ENCODE data around the gene TAGLN3. TPM values are rescaled to one million over a fixed set of nuclear protein-coding genes. Genes with fewer than 3 reads are reported as not detected.

Gene TAGLN3
- total RNA-seq, 1 experiment from 2014 or later: not detected

DNA sequence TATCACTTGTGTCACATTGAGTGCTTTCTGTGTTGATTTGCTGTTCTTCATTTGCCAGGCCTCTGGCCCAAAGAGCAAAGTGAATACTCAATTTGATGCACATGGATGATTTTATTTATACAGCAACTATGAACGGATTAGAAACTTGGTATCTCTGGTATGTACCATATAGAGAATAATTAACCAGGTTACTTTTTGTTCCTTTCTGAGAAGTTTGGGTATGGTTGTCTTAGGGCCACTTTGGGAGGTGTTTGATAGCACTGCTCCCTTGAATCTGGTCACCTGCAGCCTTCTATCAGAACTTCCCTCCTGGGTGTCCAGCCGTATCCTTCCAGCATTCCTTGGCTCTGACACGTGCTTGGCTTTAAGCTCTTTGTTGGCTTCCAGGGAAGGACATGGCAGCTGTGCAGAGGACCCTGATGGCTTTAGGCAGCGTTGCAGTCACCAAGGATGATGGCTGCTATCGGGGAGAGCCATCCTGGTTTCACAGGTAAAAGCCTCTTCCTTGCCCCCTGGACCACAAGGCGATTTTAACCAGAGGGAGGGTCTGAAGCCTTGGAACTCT, 12.7 kb downstream of the TAGLN3 start:
- no peaks in the 10 kb centered on the region for H3K36me3 ChIP-seq (ENCODE audit: control insufficient read depth, insufficient read depth, low read length)
- H3K27ac ChIP-seq (ENCODE audit: low read length): no peak overlapping the region
- BruUV-seq (replicated peaks): no TSS peak
- no peak overlapping the region for H3K4me3 ChIP-seq (ENCODE audit: low read depth in 2 of 2, low read length in 2 of 2)
- no peaks in the 10 kb centered on the region for H3K9me3 ChIP-seq (ENCODE audit: control insufficient read depth, insufficient read depth, low read depth, low read length)
- ChIA-PET CTCF (no interaction called here), POLR2A (no interaction called here)
- H3K27me3 ChIP-seq (ENCODE audit: control insufficient read depth, insufficient read depth, low read length): no peaks in the 10 kb centered on the region
- no peaks in the 10 kb centered on the region for H3K4me1 ChIP-seq (ENCODE audit: control insufficient read depth, insufficient read depth, low read length)
- ATAC-seq (no peak), DNase-seq (ENCODE audit: low read depth, low spot score) (no peak)
- intact Hi-C loops (cut with micrococcal nuclease; ENCODE audit: unreplicated experiment) (no loop called here), in situ Hi-C loops (cut with HindIII; ENCODE audit: low pct_unique_long_range_greater_than_20kb, low sequenced_read_pairs) (no loop called here)
- no peak for TF ChIP-seq TCF7L2 (IDR thresholded peaks at IDR 0.05; ENCODE audit: low read depth, low read length)
- no peak for TF ChIP-seq SIN3A (IDR thresholded peaks at IDR 0.05; ENCODE audit: borderline replicate concordance, insufficient read depth, low read depth, low read length)
- TF ChIP-seq, protein P1, sequence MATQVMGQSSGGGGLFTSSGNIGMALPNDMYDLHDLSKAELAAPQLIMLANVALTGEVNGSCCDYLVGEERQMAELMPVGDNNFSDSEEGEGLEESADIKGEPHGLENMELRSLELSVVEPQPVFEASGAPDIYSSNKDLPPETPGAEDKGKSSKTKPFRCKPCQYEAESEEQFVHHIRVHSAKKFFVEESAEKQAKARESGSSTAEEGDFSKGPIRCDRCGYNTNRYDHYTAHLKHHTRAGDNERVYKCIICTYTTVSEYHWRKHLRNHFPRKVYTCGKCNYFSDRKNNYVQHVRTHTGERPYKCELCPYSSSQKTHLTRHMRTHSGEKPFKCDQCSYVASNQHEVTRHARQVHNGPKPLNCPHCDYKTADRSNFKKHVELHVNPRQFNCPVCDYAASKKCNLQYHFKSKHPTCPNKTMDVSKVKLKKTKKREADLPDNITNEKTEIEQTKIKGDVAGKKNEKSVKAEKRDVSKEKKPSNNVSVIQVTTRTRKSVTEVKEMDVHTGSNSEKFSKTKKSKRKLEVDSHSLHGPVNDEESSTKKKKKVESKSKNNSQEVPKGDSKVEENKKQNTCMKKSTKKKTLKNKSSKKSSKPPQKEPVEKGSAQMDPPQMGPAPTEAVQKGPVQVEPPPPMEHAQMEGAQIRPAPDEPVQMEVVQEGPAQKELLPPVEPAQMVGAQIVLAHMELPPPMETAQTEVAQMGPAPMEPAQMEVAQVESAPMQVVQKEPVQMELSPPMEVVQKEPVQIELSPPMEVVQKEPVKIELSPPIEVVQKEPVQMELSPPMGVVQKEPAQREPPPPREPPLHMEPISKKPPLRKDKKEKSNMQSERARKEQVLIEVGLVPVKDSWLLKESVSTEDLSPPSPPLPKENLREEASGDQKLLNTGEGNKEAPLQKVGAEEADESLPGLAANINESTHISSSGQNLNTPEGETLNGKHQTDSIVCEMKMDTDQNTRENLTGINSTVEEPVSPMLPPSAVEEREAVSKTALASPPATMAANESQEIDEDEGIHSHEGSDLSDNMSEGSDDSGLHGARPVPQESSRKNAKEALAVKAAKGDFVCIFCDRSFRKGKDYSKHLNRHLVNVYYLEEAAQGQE (IDR thresholded peaks at IDR 0.05; ENCODE audit: insufficient read depth in 1 of 2, low read depth in 2 of 2, low read length in 1 of 2): no peak
- no peak for TF ChIP-seq POLR2AphosphoS5 (IDR thresholded peaks at IDR 0.05; ENCODE audit: low read depth, low read length)
- TF ChIP-seq, protein P2, sequence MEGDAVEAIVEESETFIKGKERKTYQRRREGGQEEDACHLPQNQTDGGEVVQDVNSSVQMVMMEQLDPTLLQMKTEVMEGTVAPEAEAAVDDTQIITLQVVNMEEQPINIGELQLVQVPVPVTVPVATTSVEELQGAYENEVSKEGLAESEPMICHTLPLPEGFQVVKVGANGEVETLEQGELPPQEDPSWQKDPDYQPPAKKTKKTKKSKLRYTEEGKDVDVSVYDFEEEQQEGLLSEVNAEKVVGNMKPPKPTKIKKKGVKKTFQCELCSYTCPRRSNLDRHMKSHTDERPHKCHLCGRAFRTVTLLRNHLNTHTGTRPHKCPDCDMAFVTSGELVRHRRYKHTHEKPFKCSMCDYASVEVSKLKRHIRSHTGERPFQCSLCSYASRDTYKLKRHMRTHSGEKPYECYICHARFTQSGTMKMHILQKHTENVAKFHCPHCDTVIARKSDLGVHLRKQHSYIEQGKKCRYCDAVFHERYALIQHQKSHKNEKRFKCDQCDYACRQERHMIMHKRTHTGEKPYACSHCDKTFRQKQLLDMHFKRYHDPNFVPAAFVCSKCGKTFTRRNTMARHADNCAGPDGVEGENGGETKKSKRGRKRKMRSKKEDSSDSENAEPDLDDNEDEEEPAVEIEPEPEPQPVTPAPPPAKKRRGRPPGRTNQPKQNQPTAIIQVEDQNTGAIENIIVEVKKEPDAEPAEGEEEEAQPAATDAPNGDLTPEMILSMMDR (IDR thresholded peaks at IDR 0.05): no peak

DNA sequence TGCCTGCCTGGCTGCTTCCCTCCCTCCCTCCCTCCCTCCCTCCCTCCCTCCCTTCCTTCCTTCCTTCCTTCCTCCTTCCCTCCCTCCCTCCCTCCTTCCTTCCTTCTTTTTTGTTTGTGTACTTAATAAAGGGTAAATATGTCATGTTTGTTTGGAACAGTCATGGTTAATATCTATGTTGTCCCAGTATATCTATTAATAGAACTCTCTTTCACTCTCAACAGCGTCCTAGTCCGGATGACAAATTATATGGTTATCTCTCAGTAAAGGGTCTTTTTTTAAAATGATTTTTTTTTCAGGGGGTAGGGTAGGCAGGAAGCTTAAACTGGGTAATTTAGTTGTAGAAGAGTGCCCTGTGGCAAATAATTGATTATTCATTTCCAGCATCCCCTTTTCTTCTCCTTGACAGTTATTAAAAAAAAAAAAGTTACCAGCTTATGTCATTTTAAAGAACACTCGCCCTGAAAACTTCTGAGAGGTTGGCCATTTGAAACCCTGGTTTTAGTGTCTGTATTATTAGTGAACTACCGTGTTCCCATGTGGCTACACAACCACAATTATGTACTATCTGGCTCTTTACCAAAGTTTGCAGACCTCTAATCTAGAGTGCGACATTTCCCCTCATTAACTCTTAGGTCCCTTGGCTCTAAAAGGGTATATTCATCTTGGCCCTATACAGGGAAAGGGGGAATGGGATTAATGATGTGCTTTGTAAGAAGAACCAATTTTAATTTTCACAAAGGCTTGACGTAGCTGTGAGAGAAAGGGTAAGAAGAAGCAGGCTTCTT, 13.7 kb downstream of the TAGLN3 start:
- no peaks in the 10 kb centered on the region for H3K27me3 ChIP-seq (ENCODE audit: control insufficient read depth, insufficient read depth, low read length)
- ATAC-seq: no peak
- POLR2A ChIA-PET: no interaction called here

More for the DNA sequence above, 13.7 kb downstream of the TAGLN3 start:
- in situ Hi-C loops (cut with HindIII; ENCODE audit: low pct_unique_long_range_greater_than_20kb, low sequenced_read_pairs) (no loop called here), intact Hi-C loops (cut with micrococcal nuclease; ENCODE audit: unreplicated experiment) (loop anchor here (2.0 kb wide), 1 partner anchor 296 kb away; no protein-coding TSS in a partner anchor)
- no peak for DNase-seq (ENCODE audit: low read depth, low spot score)
- TF ChIP-seq, protein P1 (IDR thresholded peaks at IDR 0.05; ENCODE audit: insufficient read depth in 1 of 2, low read depth in 2 of 2, low read length in 1 of 2): no peak
- TF ChIP-seq, protein P2 (IDR thresholded peaks at IDR 0.05): no peak
- TF ChIP-seq TCF7L2 (IDR thresholded peaks at IDR 0.05; ENCODE audit: low read depth, low read length) (no peak), POLR2AphosphoS5 (IDR thresholded peaks at IDR 0.05; ENCODE audit: low read depth, low read length) (no peak), SIN3A (IDR thresholded peaks at IDR 0.05; ENCODE audit: borderline replicate concordance, insufficient read depth, low read depth, low read length) (no peak)
- BruUV-seq (replicated peaks): no TSS peak
- no peaks in the 10 kb centered on the region for H3K9me3 ChIP-seq (ENCODE audit: control insufficient read depth, insufficient read depth, low read depth, low read length)
- H3K4me1 ChIP-seq (ENCODE audit: control insufficient read depth, insufficient read depth, low read length): no peaks in the 10 kb centered on the region
- no peak overlapping the region for H3K4me3 ChIP-seq (ENCODE audit: low read depth in 2 of 2, low read length in 2 of 2)
- no peaks in the 10 kb centered on the region for H3K36me3 ChIP-seq (ENCODE audit: control insufficient read depth, insufficient read depth, low read length)
- H3K27ac ChIP-seq (ENCODE audit: low read length): no peak overlapping the region
- CTCF ChIA-PET: interaction anchor here (0.6 to 2.2 kb wide), 5 partner anchors 13 to 297 kb away, joined by 3 to 41 read pairs (median 11); partner anchors contain the start of gene PHLDB2
